ENCODE measurements around the gene AMBP. TPM values are rescaled to one million over a fixed set of nuclear protein-coding genes. Genes with fewer than 3 reads are reported as not detected.
A peak's percentile ranks its signal among the peaks of the same experiment; 100 is the strongest.

The AMBP gene
- total RNA-seq (2014; rRNA removed; shearing (Covaris generic)): 0.55 and 0.81 TPM in 2 replicates

- Histone ChIP-seq H3K4me1 (peaks cover 11% of the 10 kb centered on the region), H3K9me3 (replicated peaks) (no peaks in the 10 kb centered on the region)
- peak; percentile 67 to 73 for DNase-seq
Measured at GRCh38 chr9:114078021-114078780, at the start of gene AMBP. AMBP (minus strand) TSS chr9:114078300; CDS start chr9:114078209, 91 bp downstream.

DNA sequence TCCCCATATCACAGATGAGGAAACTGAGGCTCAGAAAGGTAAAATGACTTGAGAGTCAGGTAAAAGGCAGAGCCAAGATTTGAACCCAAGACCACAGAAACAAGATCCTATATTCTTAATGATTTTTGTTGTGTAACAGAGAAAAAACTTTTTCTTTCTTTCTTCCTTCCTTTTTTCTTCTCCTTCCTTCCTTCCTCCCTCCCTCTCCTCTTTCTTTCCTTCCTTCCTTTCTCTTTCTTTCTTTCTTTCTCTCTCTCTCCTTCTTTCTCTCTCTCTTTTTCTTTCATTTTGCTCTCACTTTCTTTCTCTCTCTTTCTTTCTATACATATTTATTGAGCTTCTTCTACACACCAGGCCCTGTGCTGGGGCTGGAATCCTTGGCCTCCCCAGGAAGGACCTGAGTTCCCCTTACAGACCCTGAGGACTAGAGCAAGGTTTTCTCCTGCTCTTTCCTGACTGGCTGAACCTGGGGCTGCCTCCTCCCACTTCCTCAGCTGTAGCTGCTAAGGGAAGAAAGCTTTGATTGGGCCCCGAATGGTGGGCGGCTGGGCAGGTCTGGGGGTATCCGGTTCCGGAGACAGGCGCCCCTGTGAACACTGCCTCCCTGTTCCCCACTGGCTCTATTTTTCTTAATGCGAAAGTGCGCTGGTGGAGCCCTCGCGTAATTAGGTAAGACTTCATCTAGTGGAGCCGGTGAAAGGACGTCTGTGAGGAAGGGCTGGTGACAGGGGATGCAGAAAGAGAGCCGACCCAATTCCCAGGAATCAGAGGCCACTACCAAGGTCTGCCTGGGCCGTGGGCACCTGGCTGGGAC is 48.4 kb upstream of the AMBP start:
- H3K36me3 ChIP-seq: no peaks in the 10 kb centered on the region
- DNase-seq: no peak
- no peaks in the 10 kb centered on the region for H3K9me3 ChIP-seq (replicated peaks)
- no peak overlapping the region for H3K27ac ChIP-seq
- no peak overlapping the region for H3K4me3 ChIP-seq
- H3K4me1 ChIP-seq: no peaks in the 10 kb centered on the region
- peaks cover 10% of the 10 kb centered on the region; the same call in 1 of the 2 replicates for H3K27me3 ChIP-seq

More at GRCh38 chr9:114078021-114078780, at the start of gene AMBP:
- Histone ChIP-seq H3K36me3 (no peaks in the 10 kb centered on the region), H3K4me3 (peak within 1 kb of the TSS; percentile 20), H3K27ac (no peak within 1 kb of the TSS), H3K27me3 (peaks cover 5% of the 10 kb centered on the region; the same call in 1 of the 2 replicates)

DNA sequence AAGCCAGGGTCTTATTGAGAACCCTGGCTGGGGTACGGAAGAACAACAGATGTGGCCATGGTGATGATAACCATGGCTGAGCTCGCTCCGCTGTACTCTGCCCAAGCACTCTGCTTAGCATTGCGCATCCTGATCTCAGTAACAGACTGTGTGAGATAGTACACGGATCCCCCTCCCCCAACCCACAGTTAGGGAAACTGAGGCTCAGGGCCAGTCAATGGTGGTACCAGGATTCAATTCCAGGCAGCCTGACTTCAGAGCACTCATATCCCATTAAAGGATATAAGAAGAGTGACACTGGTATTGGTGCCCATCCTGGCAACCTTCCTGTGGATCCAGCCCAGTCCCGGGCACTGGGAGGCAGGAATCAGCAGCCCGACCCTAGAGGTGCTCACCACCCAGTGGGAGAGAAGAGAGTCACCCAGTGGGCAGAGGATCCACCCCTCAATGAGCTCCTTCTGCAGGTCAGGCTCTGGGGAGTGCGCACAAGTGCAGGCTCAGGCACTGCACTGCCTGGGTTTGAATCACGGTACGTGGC is 47.4 kb upstream of the AMBP start:
- H3K27me3 ChIP-seq: peaks cover 9% of the 10 kb centered on the region; the same call in 1 of the 2 replicates
- no peaks in the 10 kb centered on the region for H3K36me3 ChIP-seq
- H3K4me1 ChIP-seq: no peaks in the 10 kb centered on the region
- no peak for DNase-seq
- no peaks in the 10 kb centered on the region for H3K9me3 ChIP-seq (replicated peaks)
- H3K27ac ChIP-seq: no peak overlapping the region
- H3K4me3 ChIP-seq: no peak overlapping the region

GRCh38 chr9:114124666-114125475 is 46.8 kb upstream of the AMBP start:
- Histone ChIP-seq H3K36me3 (no peaks in the 10 kb centered on the region), H3K27me3 (peaks cover 9% of the 10 kb centered on the region; the same call in 1 of the 2 replicates), H3K9me3 (replicated peaks) (no peaks in the 10 kb centered on the region), H3K27ac (no peak overlapping the region), H3K4me1 (no peaks in the 10 kb centered on the region), H3K4me3 (no peak overlapping the region)
- no peak for DNase-seq

GRCh38 chr9:114124138-114124537 is 46.0 kb upstream of the AMBP start:
- Histone ChIP-seq H3K27me3 (peaks cover 10% of the 10 kb centered on the region), H3K27ac (no peak overlapping the region), H3K36me3 (no peaks in the 10 kb centered on the region), H3K4me1 (no peaks in the 10 kb centered on the region), H3K4me3 (no peak overlapping the region), H3K9me3 (replicated peaks) (no peaks in the 10 kb centered on the region)
- DNase-seq: no peak

GRCh38 chr9:114123031-114123977 is 45.2 kb upstream of the AMBP start:
- no peaks in the 10 kb centered on the region for H3K4me1 ChIP-seq
- no peaks in the 10 kb centered on the region for H3K36me3 ChIP-seq
- H3K4me3 ChIP-seq: no peak overlapping the region
- DNase-seq: no peak
- peaks cover 19% of the 10 kb centered on the region for H3K27me3 ChIP-seq
- no peaks in the 10 kb centered on the region for H3K9me3 ChIP-seq (replicated peaks)
- no peak overlapping the region for H3K27ac ChIP-seq

DNA sequence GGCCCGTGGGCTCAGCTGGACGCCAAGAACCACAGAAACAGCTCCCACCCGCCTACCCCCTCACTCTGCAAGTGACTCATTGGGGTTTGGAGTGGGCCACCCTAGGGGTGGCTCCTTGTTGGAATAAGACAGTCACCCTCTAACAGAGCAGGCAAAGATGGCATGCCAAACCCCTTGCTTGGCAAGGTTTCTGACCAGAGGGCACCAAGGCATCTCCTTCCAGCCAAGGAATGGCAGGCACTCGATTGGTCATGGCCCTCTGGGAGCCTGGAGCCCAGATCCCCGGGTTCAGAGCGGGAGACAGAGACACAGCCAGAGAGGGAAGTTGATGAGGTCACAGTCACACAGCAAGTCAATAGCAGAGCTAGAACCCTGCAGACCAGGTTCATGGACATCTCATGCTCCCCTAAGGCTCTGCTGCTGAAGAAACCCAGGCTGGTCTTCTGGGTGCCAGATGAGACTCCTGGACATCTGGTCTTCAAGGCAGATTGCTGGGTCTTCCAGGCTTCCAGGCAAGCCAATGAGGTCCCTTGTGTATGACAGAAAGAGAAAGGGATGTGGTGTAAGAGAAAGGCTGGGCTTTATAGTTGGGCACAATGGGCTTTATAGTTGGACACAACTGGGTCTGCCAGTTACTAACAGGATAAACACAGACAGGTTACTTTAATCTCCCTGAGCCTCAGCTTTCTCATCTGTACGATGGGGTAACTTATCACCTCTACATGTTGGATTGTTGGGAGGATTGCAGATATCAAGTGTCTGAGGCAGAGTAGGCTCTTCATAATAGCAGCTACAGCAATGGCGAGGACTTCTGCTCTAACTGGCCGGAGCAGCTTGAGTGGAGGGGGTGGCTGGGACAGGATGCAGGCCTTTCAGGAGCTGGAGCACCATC is 44.3 kb upstream of the AMBP start:
- Histone ChIP-seq H3K9me3 (replicated peaks) (no peaks in the 10 kb centered on the region), H3K27ac (no peak overlapping the region), H3K27me3 (peaks cover 28% of the 10 kb centered on the region), H3K36me3 (no peaks in the 10 kb centered on the region), H3K4me3 (no peak overlapping the region), H3K4me1 (no peaks in the 10 kb centered on the region)
- DNase-seq: no peak

GRCh38 chr9:114121227-114122135 is 43.4 kb upstream of the AMBP start:
- H3K27ac ChIP-seq: no peak overlapping the region
- H3K4me3 ChIP-seq: no peak overlapping the region
- H3K9me3 ChIP-seq (replicated peaks): no peaks in the 10 kb centered on the region
- H3K36me3 ChIP-seq: no peaks in the 10 kb centered on the region
- DNase-seq: no peak
- no peaks in the 10 kb centered on the region for H3K4me1 ChIP-seq
- H3K27me3 ChIP-seq: peaks cover 34% of the 10 kb centered on the region

GRCh38 chr9:114120192-114121014 is 42.3 kb upstream of the AMBP start:
- H3K27me3 ChIP-seq: peaks cover 37% of the 10 kb centered on the region

DNA sequence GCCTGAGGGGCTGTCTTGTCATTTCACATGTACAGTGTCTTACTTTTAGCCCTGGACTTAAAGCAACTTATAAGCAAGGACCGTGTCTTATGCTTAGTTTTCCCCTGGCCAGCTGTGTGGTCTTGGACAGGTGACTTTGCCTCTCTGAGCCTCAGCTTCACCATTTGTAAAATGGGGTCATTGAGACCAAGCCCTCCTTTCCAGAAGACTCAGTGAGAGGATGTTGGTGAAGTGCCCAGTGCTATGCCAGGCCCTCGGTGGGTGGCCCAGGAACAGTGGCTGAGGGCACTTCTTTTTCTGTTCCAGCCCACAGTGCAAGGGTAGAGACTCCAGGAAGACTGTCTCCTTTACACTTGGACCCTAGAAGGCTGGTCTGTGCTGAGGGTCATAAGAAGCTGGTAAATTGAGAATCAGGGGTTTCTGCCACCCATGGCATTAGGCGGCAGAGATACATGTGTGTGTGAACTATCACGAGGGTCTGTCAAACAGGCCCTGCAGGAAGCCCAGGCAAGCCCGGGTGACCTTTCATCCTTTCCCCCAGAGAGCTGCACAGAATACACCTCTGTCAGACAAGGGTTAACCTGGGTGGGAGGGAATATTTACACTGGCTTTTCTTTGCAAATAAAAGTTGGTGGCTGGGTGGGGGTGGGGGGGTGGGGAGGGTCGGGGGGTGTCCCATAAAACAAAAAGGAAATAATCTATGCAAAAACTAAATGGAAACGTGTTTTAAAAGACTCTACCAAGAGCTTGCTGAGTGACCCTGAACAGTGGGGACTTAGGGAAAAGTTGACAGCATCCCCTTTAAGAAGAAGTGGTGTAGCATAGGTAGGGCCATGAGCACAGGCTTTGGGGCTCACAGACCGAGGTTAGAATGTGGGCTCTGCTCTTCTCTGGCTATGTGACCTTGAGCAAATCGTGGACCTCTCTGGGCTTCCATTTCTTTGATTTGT is 41.4 kb upstream of the AMBP start:
- DNase-seq: no peak
- H3K4me3 ChIP-seq: no peak overlapping the region

More at GRCh38 chr9:114120192-114121014, 42.3 kb upstream of the AMBP start:
- Histone ChIP-seq H3K9me3 (replicated peaks) (no peaks in the 10 kb centered on the region), H3K4me3 (no peak overlapping the region), H3K27ac (no peak overlapping the region), H3K36me3 (no peaks in the 10 kb centered on the region), H3K4me1 (peaks cover 3% of the 10 kb centered on the region)
- DNase-seq: no peak

More for the DNA sequence above, 41.4 kb upstream of the AMBP start:
- H3K9me3 ChIP-seq (replicated peaks): no peaks in the 10 kb centered on the region
- H3K4me1 ChIP-seq: peaks cover 3% of the 10 kb centered on the region
- no peak overlapping the region for H3K27ac ChIP-seq
- H3K36me3 ChIP-seq: no peaks in the 10 kb centered on the region
- H3K27me3 ChIP-seq: peaks cover 45% of the 10 kb centered on the region
